ENCODE measurements around the gene SDF2L1. TPM values are rescaled to one million over a fixed set of nuclear protein-coding genes. Genes with fewer than 3 reads are reported as not detected.

Gene SDF2L1
- total and polyA plus RNA-seq, 9 of the 15 experiments (the other 6 are each of a cell fraction or from before 2014, with no cell fraction given): 15.1 to 989 (median 124) TPM

- no peak for TF ChIP-seq KLF10 (CRISPR knock-in tag; IDR thresholded peaks at IDR 0.05)
- no peak for TF ChIP-seq E2F3 (CRISPR knock-in tag; IDR thresholded peaks at IDR 0.05)
- no peak for TF ChIP-seq ILK (tag; IDR thresholded peaks at IDR 0.05; ENCODE audit: borderline replicate concordance, low read depth)
- peak; percentile 87; the same call in 1 of the 2 replicates for TF ChIP-seq GTF2F1 (IDR thresholded peaks at IDR 0.05; ENCODE audit: low read depth, low read length)
- no peak for TF ChIP-seq CREBBP (IDR thresholded peaks at IDR 0.05; ENCODE audit: low read depth, low read length)
- no peak for TF ChIP-seq TCF15 (CRISPR knock-in tag; IDR thresholded peaks at IDR 0.05)
- no peak for TF ChIP-seq ZNF146 (CRISPR knock-in tag; IDR thresholded peaks at IDR 0.05; ENCODE audit: unreplicated experiment)
- TF ChIP-seq SIRT6 (IDR thresholded peaks at IDR 0.05; ENCODE audit: low read depth, low read length): no peak
- no peak for TF ChIP-seq RB1 (IDR thresholded peaks at IDR 0.05; ENCODE audit: low read depth)
- no peak for TF ChIP-seq ZNF133 (CRISPR knock-in tag; IDR thresholded peaks at IDR 0.05)
- TF ChIP-seq USF2 (CRISPR knock-in tag; IDR thresholded peaks at IDR 0.05): no peak
- no peak for TF ChIP-seq TSC22D4 (tag; IDR thresholded peaks at IDR 0.05)
- TF ChIP-seq BHLHE40 (IDR thresholded peaks at IDR 0.05; ENCODE audit: low read length): peak; percentile 8
- TF ChIP-seq ZNF75A (CRISPR knock-in tag; IDR thresholded peaks at IDR 0.05): no peak
- TF ChIP-seq STAT5B (CRISPR knock-in tag; IDR thresholded peaks at IDR 0.05): no peak
- no peak for TF ChIP-seq DIDO1 (tag; IDR thresholded peaks at IDR 0.05; ENCODE audit: low read depth)
- TF ChIP-seq ZFPM2 (CRISPR knock-in tag; IDR thresholded peaks at IDR 0.05): no peak
- TF ChIP-seq CHD4 (IDR thresholded peaks at IDR 0.05; ENCODE audit: insufficient read depth, insufficient replicate concordance, low read depth, low read length, poor library complexity, severe bottlenecking): no peak
- peak; percentile 73 for TF ChIP-seq SP2 (IDR thresholded peaks at IDR 0.05; ENCODE audit: extremely low read depth, low read depth, low read length, poor library complexity, severe bottlenecking)
- TF ChIP-seq E4F1 (CRISPR knock-in tag; IDR thresholded peaks at IDR 0.05; ENCODE audit: borderline replicate concordance): no peak
- no peak for TF ChIP-seq MCM2 (IDR thresholded peaks at IDR 0.05; ENCODE audit: low read depth)
- TF ChIP-seq THRA (IDR thresholded peaks at IDR 0.05): no peak
- no peak for TF ChIP-seq FOXO4 (CRISPR knock-in tag; IDR thresholded peaks at IDR 0.05)
These were observed 10.0 kb downstream of the SDF2L1 start (continued) for GRCh38 chr22:21652010-21652546.
